Measurements from ENCODE around the gene RNF222.
"Not testable (repeated sequence)": the region's sequence is repeated elsewhere in the genome, so short reads cannot be mapped to it uniquely, and the experiment has no call there.

The RNF222 gene

GRCh38 chr17:8412089-8412488 is 14.5 kb upstream of the RNF222 start:
- no peak for DNase-seq (ENCODE audit: low read depth)

- no peak for DNase-seq (ENCODE audit: low read depth)
Measured at GRCh38 chr17:8410883-8411238, 13.2 kb upstream of the RNF222 start.

- peak; percentile 73 for DNase-seq (ENCODE audit: low read depth)
Measured at GRCh38 chr17:8409966-8410882, 12.6 kb upstream of the RNF222 start.

DNA sequence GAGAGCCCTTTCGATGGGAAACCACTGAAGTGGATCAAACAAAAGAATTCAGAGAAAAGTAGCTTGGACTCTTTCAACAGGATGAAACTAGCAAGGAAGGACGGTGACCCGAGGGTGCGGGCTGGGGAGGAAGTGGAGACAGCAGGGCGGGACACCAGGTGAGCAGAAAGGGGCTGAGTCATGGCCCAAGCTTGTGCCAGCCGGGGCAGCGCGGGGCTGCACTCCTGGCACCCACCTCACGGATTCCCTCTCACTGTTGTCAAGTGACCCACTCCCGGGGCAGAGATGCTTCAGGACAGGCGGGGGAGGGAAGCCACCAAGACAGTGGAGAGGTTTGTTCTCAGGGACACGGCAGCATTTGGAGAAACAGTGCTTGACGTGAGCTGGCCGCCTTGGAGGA is 10.7 kb upstream of the RNF222 start:
- no peak for DNase-seq (ENCODE audit: low read depth)

- DNase-seq (ENCODE audit: low read depth) = no peak
Measured at GRCh38 chr17:8406174-8406573, 8.5 kb upstream of the RNF222 start.

DNA sequence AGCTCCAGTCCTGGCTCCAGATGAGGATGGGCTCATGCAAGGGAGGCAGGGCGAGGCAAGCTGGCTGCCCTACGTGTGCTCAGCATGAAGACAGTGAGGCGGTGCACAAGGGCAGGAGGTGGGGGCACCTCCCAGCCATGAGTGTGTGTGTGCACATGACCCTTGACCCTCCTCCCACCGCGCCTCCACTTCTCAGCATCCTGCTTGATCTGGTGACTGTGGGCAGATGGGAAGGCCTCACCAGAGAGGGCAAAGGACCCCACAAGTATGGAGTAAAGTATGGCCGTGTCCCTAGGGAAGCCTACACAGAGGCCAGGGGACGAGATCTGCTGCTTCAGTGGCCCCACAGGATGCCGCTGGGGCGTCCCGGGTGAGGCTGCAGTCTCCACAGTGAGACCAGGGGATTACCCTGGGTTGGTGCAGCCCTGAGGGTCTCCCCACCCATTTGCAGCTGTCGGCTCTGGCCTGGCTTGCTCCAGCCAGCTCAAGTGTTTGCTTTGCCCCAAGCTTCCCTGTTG is 7.9 kb upstream of the RNF222 start:
- no peak for DNase-seq (ENCODE audit: low read depth)

GRCh38 chr17:8402921-8403536 is 5.4 kb upstream of the RNF222 start:
- no peak for DNase-seq (ENCODE audit: low read depth)

- DNase-seq (ENCODE audit: low read depth) = no peak
Measured at GRCh38 chr17:8401107-8401506, 3.5 kb upstream of the RNF222 start.

DNA sequence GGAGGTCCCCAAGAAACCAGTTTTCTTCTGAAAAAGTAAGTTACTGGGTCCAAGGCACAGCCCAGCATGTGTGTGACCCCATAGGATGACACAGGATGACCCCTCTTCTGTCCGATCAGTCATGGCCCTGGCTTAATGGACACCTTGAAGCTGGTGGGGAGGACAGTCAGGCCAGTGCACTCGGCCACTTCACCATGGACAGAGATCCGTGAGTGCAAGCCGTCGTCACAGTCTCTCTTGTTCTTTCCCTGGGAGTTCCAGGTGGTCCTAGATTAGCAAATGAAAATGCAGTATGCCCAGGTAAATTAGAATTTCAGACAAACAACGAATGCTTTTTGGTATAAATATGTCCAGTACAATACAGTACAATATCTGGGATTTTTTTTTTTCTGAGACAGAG is 1.4 kb upstream of the RNF222 start:
- no peak for DNase-seq (ENCODE audit: low read depth)

- not testable (repeated sequence) for DNase-seq (ENCODE audit: low read depth)
Measured at GRCh38 chr17:8394497-8394896, 3.1 kb downstream of the RNF222 start.

- DNase-seq (ENCODE audit: low read depth) = no peak
Measured at GRCh38 chr17:8393470-8394231, 4.0 kb downstream of the RNF222 start.

GRCh38 chr17:8392674-8393469 is 4.8 kb downstream of the RNF222 start:
- no peak for DNase-seq (ENCODE audit: low read depth)

- DNase-seq (ENCODE audit: low read depth) = no peak
Measured at GRCh38 chr17:8392274-8392673, 5.4 kb downstream of the RNF222 start.

DNA sequence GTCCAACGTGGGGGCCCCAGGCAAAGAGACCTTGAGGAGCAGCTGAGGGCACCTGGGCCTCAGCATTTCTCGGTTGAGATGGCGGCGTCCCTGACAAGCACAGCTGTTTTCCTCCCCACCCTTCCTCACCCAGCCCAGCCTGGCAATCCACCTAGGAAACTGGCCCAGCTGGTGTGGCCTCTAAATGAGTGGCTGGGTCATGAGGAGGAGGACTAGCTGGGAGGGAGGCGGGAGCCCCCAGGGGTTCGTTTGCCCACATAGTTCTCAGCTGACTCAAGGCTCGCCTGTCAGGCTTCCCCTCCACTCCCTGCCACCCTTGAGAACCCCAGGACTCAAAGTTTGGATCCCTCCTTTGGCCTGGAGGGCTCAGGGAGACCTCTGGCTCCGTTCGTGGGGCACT is 5.9 kb downstream of the RNF222 start:
- no peak for DNase-seq (ENCODE audit: low read depth)

GRCh38 chr17:8387914-8388651 is 9.5 kb downstream of the RNF222 start:
- DNase-seq (ENCODE audit: low read depth) = no peak

DNA sequence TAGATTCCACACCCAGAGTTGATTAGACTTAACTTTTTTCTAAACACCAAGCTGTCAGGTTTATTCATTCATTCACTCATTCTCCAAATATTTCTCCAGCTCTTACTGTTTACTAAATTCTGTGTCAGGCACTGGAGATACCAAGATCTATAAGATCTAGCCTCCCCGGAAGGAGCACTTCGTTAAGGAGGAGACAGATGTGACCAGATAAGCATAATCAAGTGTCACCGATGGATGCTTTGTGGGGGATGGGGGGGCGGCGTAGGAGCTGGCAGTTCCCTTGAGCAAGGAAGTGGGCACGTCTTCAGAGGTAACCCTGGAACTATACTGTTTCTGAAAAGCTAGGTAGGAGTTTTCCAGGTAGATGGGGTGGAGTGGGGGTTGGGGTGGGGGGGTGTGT is 10.8 kb downstream of the RNF222 start:
- DNase-seq (ENCODE audit: low read depth) = no peak

- no peak for DNase-seq (ENCODE audit: low read depth)
Measured at GRCh38 chr17:8384801-8385378, 12.7 kb downstream of the RNF222 start.

DNA sequence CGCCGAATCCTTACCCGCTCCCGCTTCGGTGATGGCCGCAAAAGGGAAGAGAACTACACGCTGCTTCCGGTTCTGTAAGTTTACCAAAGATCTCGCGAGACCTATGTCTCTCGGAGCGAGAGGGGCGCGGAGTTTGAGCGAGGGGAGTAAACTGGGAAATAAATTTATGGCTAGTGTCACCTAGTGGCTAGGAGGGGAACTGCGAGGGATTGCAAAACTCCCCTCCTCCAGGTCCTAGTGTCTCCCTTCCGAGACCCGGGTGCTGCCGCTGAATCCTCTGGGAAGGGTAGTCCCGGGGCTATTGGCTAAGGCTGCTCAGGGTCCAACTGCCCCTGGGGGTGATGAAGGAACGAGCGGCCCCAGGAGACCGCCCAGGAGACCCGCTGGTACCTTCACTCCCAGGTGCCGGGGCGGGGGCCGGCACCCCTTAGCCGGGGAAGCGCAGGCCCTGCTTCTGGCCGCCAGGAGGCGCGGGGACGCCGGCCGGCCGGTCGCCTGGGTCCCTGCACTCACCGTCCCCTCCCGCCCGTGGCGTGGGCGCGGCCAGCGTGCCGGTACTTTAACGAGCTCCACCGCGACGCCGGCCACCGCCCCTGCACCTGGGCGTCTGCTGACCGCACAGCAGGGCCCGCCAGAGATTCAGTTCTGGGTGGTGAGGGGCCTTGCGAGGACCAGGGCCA is 14.3 kb downstream of the RNF222 start, which contains the start of gene RPL26:
Gene RPL26 (minus strand): TSS at position 51 of the 680 bp plus-strand sequence. CDS start 883 bp downstream, outside the sequence.
- DNase-seq (ENCODE audit: low read depth) = peak; percentile 88

DNA sequence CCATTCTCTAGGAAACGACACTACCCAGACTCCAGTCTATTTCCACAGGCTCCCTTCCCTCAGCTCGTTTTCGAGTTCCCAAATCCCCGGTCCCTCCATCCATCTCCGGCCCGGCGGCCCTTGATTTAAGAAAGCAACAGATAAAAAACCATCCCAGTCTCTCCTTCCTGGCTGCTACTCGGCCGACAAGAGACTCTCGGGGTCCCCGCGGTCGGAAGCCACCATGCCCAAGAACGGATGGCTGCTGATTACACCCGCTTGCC is 14.8 kb downstream of the RNF222 start:
- DNase-seq (ENCODE audit: low read depth) = no peak

Data from activated T-cell treated with anti-CD3 and anti-CD28 coated beads for 48 hours (primary cell).